ENCODE data around the gene CDH16. TPM values are rescaled to one million over a fixed set of nuclear protein-coding genes. Genes with fewer than 3 reads are reported as not detected.

CDH16 gene
- total and polyA plus RNA-seq, 2 of the 13 experiments (the other 11 are each of a cell fraction or from before 2014, with no cell fraction given): 2.7 to 3.9 TPM

GRCh38 chr16:66899310-66899944 lies 19.3 kb downstream of the CDH16 start (continued):
- TF ChIP-seq ZNF275 (CRISPR knock-in tag; IDR thresholded peaks at IDR 0.05; ENCODE audit: borderline replicate concordance) (no peak), KAT8 (CRISPR knock-in tag; IDR thresholded peaks at IDR 0.05) (peak; percentile 59; the same call in 1 of the 2 replicates), ZNF124 (CRISPR knock-in tag; IDR thresholded peaks at IDR 0.05) (no peak), GABPB1 (CRISPR knock-in tag; IDR thresholded peaks at IDR 0.05) (no peak; the same call in 1 of the 2 replicates), ZFP41 (CRISPR knock-in tag; IDR thresholded peaks at IDR 0.05; ENCODE audit: borderline replicate concordance) (no peak), SP4 (CRISPR knock-in tag; IDR thresholded peaks at IDR 0.05) (peak; percentile 42; the same call in 1 of the 2 replicates), SYNCRIP (IDR thresholded peaks at IDR 0.05; ENCODE audit: insufficient read depth, low read depth, low read length) (no peak), REPIN1 (CRISPR knock-in tag; IDR thresholded peaks at IDR 0.05; ENCODE audit: borderline replicate concordance, low read depth) (no peak), ERF (CRISPR knock-in tag; IDR thresholded peaks at IDR 0.05) (peak; percentile 40; the same call in 1 of the 2 replicates), ZGPAT (CRISPR knock-in tag; IDR thresholded peaks at IDR 0.05) (peak; percentile 59), ZNF891 (CRISPR knock-in tag; IDR thresholded peaks at IDR 0.05) (0 out of 2 replicates have a peak, but pooled peaks have one; percentile 51), ZNF354B (CRISPR knock-in tag; IDR thresholded peaks at IDR 0.05) (no peak), ZNF563 (CRISPR knock-in tag; IDR thresholded peaks at IDR 0.05) (no peak), ZNF629 (CRISPR knock-in tag; conservative IDR thresholded peaks at IDR 0.05) (no peak), ZNF775 (CRISPR knock-in tag; IDR thresholded peaks at IDR 0.05; ENCODE audit: borderline replicate concordance) (no peak), TAF1 (CRISPR knock-in tag; IDR thresholded peaks at IDR 0.05) (no peak), NR2F1 (CRISPR knock-in tag; IDR thresholded peaks at IDR 0.05) (peak; percentile 20 to 35; a peak in 1 of 4 replicates), TSC22D2 (CRISPR knock-in tag; IDR thresholded peaks at IDR 0.05; ENCODE audit: borderline replicate concordance) (peak; percentile 64; the same call in 1 of the 2 replicates), TRIM22 (IDR thresholded peaks at IDR 0.05) (no peak), ZNF180 (CRISPR knock-in tag; IDR thresholded peaks at IDR 0.05; ENCODE audit: borderline replicate concordance, low read depth) (no peak), THAP8 (CRISPR knock-in tag; IDR thresholded peaks at IDR 0.05; ENCODE audit: borderline replicate concordance) (no peak), FOXO4 (CRISPR knock-in tag; conservative IDR thresholded peaks at IDR 0.05) (no peak), HDAC2 (CRISPR knock-in tag; IDR thresholded peaks at IDR 0.05) (0 out of 2 replicates have a peak, but pooled peaks have one; percentile 25), ZNF205 (CRISPR knock-in tag; IDR thresholded peaks at IDR 0.05) (peak; percentile 22; the same call in 1 of the 2 replicates), MYNN (CRISPR knock-in tag; IDR thresholded peaks at IDR 0.05; ENCODE audit: low read depth) (no peak)

All from HepG2 (cell line).